ENCODE results near the gene BEND5.

Gene BEND5

GRCh38 chr1:48680411-48681035 is 96.2 kb downstream of the BEND5 start:
- no peak for DNase-seq (ENCODE audit: low spot score)

- no peak for DNase-seq (ENCODE audit: low spot score)
Measured at GRCh38 chr1:48679859-48680258, 96.8 kb downstream of the BEND5 start.

GRCh38 chr1:48678710-48679505 is 97.8 kb downstream of the BEND5 start:
- DNase-seq (ENCODE audit: low spot score): no peak
